NCI-H1694 treated with DMSO at 0.1 percent for 48 hours (cell line): ENCODE data around the gene EFNB2.

Source experiments
- DNase-seq: peaks from one replicate; lab custom pipeline; 2025; lab: John Stamatoyannopoulos, UW

The EFNB2 gene

GRCh38 chr13:106484084-106484483 lies 51.4 kb downstream of the EFNB2 start:
- no peak for DNase-seq

- no peak for DNase-seq
Observed at GRCh38 chr13:106481919-106482318, 53.5 kb downstream of the EFNB2 start.

- no peak for DNase-seq
Observed at GRCh38 chr13:106480351-106480910, 55.0 kb downstream of the EFNB2 start.

- DNase-seq, result no peak
Observed at GRCh38 chr13:106479929-106480328, 55.5 kb downstream of the EFNB2 start.

- DNase-seq, result no peak
Observed at GRCh38 chr13:106478116-106478515, 57.3 kb downstream of the EFNB2 start.

DNA sequence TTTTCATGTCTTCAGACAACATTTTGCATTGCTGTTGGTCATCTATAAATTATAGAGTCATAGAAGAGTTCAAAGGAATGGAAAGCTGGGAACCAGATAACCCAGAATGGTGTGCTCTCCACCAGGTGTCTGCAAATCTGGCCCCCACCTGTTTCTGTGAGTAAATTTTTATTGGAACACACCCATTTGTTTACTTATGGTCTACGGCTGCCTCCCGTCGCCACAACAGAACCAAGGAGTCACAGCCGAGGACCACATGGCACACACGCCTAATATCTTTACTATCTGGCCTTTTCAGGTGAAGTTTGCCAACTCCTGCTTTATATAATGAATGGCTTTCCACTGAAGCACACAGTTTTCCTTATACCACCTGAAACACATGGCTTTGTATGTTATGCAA lies 58.2 kb downstream of the EFNB2 start:
- DNase-seq, result no peak

DNA sequence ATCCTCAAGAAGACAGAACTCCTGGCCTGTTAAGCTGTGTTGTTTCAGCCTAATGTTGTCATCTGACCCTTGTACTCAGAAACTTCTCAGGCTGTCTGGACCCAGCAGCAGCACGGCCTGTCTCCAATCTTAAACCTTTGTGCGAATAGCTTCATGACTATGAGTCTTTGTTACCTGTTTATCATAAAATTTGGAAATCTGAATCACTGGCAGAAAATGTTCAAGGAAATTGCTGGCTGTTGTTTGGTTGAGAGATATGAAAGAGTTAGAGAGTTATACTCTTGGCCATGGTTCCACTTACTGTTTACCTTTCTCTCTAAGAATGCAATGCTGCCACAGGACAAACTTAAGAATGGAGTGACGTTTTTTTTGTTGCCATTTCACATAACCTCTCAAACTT lies 59.6 kb downstream of the EFNB2 start:
- no peak for DNase-seq

GRCh38 chr13:106474912-106475311 lies 60.5 kb downstream of the EFNB2 start:
- DNase-seq, result no peak

DNA sequence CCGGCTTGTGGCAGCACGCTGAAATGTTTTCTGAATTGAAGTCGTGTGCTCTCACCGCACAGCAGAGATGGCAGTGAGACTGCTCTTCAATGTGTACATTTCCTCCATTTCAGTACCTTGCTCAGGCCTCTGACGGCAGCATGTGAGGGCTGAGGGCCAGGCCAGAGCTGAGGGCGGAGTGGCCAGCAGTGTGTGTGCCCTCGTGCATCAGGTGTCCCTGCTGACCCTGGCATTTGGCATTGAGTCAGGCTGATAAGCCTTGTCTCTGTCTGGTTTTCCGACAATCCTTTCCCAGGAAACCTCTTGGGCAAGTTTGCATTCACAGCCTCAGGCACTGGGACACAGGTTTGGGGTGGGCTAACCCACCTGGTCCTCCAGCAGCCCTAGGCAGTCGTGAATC lies 62.3 kb downstream of the EFNB2 start:
- DNase-seq, result no peak

- no peak for DNase-seq
Observed at GRCh38 chr13:106472621-106473020, 62.8 kb downstream of the EFNB2 start.

GRCh38 chr13:106471957-106472543 lies 63.4 kb downstream of the EFNB2 start:
- no peak for DNase-seq

DNA sequence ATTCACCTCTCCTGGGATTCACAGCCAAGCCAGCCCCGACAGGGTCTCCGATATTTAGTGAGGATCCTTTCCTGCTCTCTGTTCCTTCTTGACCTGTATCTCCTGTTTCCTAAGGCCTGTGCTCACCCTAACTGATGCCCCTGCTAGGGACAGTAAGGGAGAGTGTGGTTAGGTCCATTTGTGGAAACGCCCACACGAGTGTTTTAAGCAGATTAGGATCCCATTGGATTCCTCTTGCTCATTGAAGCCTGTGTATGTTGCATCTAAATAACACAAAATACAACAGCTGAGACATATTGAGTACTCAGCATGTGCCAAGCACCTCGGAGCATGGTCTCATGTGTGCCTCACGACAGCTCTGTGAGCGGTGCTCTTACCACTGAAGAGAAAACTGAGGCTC lies 64.9 kb downstream of the EFNB2 start:
- no peak for DNase-seq

DNA sequence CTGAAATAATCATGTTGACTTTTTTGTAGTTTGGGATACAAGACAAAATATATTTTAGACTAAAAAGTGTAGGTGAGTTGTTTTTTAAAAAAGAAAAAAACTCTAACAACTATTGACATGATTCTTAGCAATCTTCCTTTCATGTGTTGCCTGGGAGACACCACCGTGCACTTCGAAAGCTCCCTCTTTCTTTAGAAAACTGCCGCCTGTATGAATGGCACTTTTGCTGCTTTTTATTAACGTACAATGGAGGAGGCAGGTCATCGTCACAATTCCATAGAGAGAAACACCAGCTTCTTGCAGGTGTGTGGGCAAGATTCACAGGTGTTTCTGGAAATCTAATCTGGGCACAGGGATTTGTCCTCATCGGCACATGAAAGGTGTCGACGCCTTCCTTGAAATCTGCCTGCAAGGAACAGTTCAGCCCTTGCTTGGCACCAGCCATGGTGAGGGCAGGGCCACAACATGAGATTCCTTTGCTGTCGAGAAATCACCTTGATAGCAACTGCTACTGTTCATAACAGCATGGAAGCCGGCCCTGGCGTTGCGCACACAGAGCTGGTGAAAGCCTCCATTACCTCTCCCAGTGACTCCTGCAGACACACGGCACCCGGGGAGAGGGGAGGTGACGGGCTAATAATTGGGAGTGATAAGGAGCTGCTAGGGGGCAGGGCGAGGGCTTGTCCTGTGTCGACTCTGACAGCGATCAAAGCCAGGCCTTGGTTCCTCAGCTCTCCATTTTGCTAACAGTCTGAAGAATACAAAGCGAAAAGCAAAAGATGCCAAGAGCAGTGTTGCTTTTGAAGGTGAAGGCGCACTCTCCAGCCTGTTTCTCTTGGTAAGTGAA lies 66.5 kb downstream of the EFNB2 start:
- DNase-seq, result no peak

GRCh38 chr13:106468207-106468606 lies 67.3 kb downstream of the EFNB2 start:
- DNase-seq, result no peak

GRCh38 chr13:106467427-106468122 lies 67.9 kb downstream of the EFNB2 start:
- no peak for DNase-seq

GRCh38 chr13:106466691-106467426 lies 68.6 kb downstream of the EFNB2 start:
- DNase-seq, result no peak

- DNase-seq, result no peak
Observed at GRCh38 chr13:106464076-106464475, 71.4 kb downstream of the EFNB2 start.

GRCh38 chr13:106462710-106463109 lies 72.8 kb downstream of the EFNB2 start:
- no peak for DNase-seq

- no peak for DNase-seq
Observed at GRCh38 chr13:106455777-106456176, 79.7 kb downstream of the EFNB2 start.

DNA sequence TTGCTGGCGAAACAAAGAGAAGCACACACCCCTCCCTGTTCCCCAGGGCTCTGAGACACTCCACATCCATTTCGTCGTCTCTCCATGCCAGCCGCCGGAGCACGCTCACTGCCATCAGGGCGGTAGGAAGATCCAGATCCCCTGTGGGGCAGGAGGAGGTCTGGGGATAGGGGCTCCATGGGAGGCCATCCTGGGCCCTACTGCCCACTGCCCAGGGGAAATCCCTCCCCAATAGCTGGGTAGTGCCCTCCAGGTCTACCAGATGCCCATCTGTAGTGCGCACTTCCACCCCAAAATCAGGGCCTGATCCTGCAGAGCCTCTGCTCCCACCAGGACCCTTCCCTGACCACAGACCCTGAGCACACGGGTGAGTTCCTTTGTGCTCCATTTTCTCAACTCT lies 80.3 kb downstream of the EFNB2 start:
- DNase-seq, result no peak

DNA sequence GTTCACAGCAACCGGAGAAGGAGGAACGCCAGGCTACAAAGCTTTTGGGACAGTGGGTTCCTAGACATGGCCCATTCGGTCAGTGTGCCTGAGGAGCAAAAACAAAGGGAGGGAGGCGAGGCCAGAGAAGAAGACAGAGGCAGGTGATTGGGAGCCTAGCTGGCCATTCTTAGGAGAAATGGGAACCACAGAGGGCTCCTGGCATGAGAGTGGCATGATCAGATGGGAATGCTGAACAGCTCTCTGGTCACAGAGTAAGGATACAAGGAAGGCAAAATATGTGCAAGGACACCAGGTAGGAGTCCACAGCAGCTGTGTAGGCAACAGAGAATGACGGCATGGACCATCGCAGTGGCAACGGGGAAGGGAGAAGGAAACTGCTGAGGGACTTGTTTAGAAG lies 82.4 kb downstream of the EFNB2 start:
- DNase-seq, result no peak

DNA sequence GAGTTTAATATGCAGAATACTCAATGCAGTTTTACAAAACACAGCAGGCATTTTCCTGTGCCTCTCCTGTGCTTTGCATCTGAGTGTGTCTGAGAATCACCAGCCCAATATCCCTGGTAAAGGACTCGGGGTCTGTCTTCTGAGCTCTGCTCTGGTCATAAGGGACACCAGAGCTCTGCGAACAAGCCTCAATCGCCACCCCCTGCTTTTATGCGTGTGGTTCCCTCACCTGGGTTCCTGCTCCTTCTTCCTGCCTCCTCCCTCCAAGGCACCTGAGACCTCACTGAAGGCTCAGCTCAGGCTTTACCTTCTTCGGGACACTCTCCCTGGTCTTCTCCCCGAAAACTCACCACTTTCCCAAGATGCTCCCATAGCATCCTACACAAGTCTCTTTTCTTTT lies 84.5 kb downstream of the EFNB2 start:
- no peak for DNase-seq
